HEK293 (cell line): ENCODE results near the gene ARHGAP10.

ENCODE experiments used
- ELK4 ChIP-seq: IDR thresholded peaks from 2 replicates; pipeline ENCODE4 v1.6.1; 2011; ENCODE audit warnings: mild to moderate bottlenecking, low read depth, low read length, borderline replicate concordance
- ZBTB7A ChIP-seq: fragments of 450-650 bp; formaldehyde crosslinking; IDR thresholded peaks from 2 replicates; pipeline ENCODE4 v1.5.1; 2016; ENCODE audit warnings: low read depth, missing biosample characterization, missing genetic modification characterization
- ZNF311 ChIP-seq: fragments of 450-650 bp; formaldehyde crosslinking; IDR thresholded peaks from 2 replicates; pipeline ENCODE4 v1.5.1; 2017; ENCODE audit warnings: missing biosample characterization, missing genetic modification characterization, borderline replicate concordance
- ZNF629 ChIP-seq: fragments of 450-650 bp; formaldehyde crosslinking; IDR thresholded peaks from 2 replicates; pipeline ENCODE4 v1.5.1; 2017; ENCODE audit warnings: missing biosample characterization, missing genetic modification characterization
- ZSCAN18 ChIP-seq: fragments of 450-650 bp; formaldehyde crosslinking; IDR thresholded peaks from 2 replicates; pipeline ENCODE4 v1.5.1; 2016; ENCODE audit warnings: missing biosample characterization, missing genetic modification characterization

GRCh38 chr4:147824316-147824715, 92.4 kb downstream of the ARHGAP10 start:
- TF ChIP-seq ZSCAN18 (tag by site-specific recombination), result no peak
- TF ChIP-seq ZNF311 (tag by site-specific recombination), result no peak
- no peak for TF ChIP-seq ELK4
- TF ChIP-seq ZBTB7A, result no peak
- TF ChIP-seq ZNF629, result no peak
